ENCODE measurements around the gene OR1F1. TPM values are rescaled to one million over a fixed set of nuclear protein-coding genes. Genes with fewer than 3 reads are reported as not detected.

OR1F1 gene
- total and polyA plus RNA-seq, 9 of the 15 experiments (the other 6 are each of a cell fraction or from before 2014, with no cell fraction given), result 0.15 to 0.61 (median 0.35) TPM; not detected in 3

DNA sequence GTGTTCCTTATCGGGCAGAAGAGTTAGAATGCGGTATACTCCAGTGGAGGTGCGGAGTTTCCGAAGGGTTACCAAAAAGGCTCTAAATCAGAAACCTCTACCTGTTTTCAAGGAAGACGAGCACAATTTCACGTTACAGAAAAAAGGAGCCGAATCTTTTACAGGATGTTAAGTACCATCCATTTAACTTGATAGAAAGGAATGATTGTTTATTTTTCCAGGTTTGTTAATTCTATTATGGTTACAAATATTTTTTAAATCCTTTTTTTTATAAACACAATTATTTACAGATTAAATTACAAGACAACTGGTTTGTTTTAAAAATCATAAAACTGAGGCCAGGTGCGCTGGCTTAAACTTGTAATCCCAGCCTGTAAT lies 35.0 kb upstream of the OR1F1 start (continued):
- TF ChIP-seq ETV5 (CRISPR knock-in tag; IDR thresholded peaks at IDR 0.05; ENCODE audit: low read depth) (no peak), SRF (CRISPR knock-in tag; IDR thresholded peaks at IDR 0.05) (peak in 1 of 2 experiments; percentile 46; a peak in 1 of 4 replicates), BRD9 (IDR thresholded peaks at IDR 0.05; ENCODE audit: low read depth, partially characterized antibody) (no peak), ZKSCAN8 (CRISPR knock-in tag; IDR thresholded peaks at IDR 0.05) (no peak), HNRNPLL (IDR thresholded peaks at IDR 0.05; ENCODE audit: low read depth, low read length, poor library complexity, severe bottlenecking) (peak; percentile 96), TBL1XR1 (IDR thresholded peaks at IDR 0.05; ENCODE audit: low read length in 2 of 2) (peak in 1 of 2 experiments; percentile 15; a peak in 1 of 4 replicates), MTF1 (CRISPR knock-in tag; IDR thresholded peaks at IDR 0.05; ENCODE audit: borderline replicate concordance) (no peak), CSDE1 (IDR thresholded peaks at IDR 0.05) (no peak; a peak in 1 of 4 replicates), FUS (optimal IDR thresholded peaks at IDR 0.05; ENCODE audit: low read depth, low read length) (no peak), ZNF124 (CRISPR knock-in tag; IDR thresholded peaks at IDR 0.05) (no peak), GATAD2A (IDR thresholded peaks at IDR 0.05) (0 out of 2 replicates have a peak, but pooled peaks have one; percentile 35), RBM14 (IDR thresholded peaks at IDR 0.05; ENCODE audit: borderline replicate concordance, insufficient read depth, low read depth, low read length) (no peak), CAMTA2 (CRISPR knock-in tag; conservative IDR thresholded peaks at IDR 0.05) (no peak), ARID3B (CRISPR knock-in tag; IDR thresholded peaks at IDR 0.05; ENCODE audit: borderline replicate concordance) (no peak), ZZZ3 (IDR thresholded peaks at IDR 0.05) (no peak), RBFOX2 (IDR thresholded peaks at IDR 0.05; ENCODE audit: low read depth, low read length) (no peak), NUFIP1 (IDR thresholded peaks at IDR 0.05; ENCODE audit: partially characterized antibody) (no peak), ZNF695 (CRISPR knock-in tag; IDR thresholded peaks at IDR 0.05) (no peak), ZC3H4 (CRISPR knock-in tag; IDR thresholded peaks at IDR 0.05; ENCODE audit: borderline replicate concordance) (no peak), BCOR (IDR thresholded peaks at IDR 0.05) (no peak), MCM3 (IDR thresholded peaks at IDR 0.05) (no peak), PPARD (CRISPR knock-in tag; IDR thresholded peaks at IDR 0.05) (no peak), TAF9B (IDR thresholded peaks at IDR 0.05; ENCODE audit: partially characterized antibody) (no peak), MECOM (CRISPR knock-in tag; IDR thresholded peaks at IDR 0.05) (no peak), RHOXF2B (CRISPR knock-in tag; conservative IDR thresholded peaks at IDR 0.05) (no peak), RNF2 (IDR thresholded peaks at IDR 0.05) (no peak)
- TF ChIP-seq, protein P1, sequence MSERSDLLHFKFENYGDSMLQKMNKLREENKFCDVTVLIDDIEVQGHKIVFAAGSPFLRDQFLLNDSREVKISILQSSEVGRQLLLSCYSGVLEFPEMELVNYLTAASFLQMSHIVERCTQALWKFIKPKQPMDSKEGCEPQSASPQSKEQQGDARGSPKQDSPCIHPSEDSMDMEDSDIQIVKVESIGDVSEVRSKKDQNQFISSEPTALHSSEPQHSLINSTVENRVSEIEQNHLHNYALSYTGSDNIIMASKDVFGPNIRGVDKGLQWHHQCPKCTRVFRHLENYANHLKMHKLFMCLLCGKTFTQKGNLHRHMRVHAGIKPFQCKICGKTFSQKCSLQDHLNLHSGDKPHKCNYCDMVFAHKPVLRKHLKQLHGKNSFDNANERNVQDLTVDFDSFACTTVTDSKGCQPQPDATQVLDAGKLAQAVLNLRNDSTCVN (CRISPR knock-in tag; IDR thresholded peaks at IDR 0.05), result 0 out of 2 replicates have a peak, but pooled peaks have one; percentile 48
- TF ChIP-seq, protein P2, sequence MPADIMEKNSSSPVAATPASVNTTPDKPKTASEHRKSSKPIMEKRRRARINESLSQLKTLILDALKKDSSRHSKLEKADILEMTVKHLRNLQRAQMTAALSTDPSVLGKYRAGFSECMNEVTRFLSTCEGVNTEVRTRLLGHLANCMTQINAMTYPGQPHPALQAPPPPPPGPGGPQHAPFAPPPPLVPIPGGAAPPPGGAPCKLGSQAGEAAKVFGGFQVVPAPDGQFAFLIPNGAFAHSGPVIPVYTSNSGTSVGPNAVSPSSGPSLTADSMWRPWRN (IDR thresholded peaks at IDR 0.05; ENCODE audit: low read depth), result no peak
- TF ChIP-seq, protein P3, sequence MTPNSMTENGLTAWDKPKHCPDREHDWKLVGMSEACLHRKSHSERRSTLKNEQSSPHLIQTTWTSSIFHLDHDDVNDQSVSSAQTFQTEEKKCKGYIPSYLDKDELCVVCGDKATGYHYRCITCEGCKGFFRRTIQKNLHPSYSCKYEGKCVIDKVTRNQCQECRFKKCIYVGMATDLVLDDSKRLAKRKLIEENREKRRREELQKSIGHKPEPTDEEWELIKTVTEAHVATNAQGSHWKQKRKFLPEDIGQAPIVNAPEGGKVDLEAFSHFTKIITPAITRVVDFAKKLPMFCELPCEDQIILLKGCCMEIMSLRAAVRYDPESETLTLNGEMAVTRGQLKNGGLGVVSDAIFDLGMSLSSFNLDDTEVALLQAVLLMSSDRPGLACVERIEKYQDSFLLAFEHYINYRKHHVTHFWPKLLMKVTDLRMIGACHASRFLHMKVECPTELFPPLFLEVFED (CRISPR knock-in tag; conservative IDR thresholded peaks at IDR 0.05), result peak; percentile 70; the same call in 1 of the 2 replicates
